Activated CD4-positive, alpha-beta memory T cell treated with anti-CD3 and anti-CD28 coated beads for 36 hours (primary cell): ENCODE results near the gene DRGX. TPM values are rescaled to one million over a fixed set of nuclear protein-coding genes. Genes with fewer than 3 reads are reported as not detected.

Source experiments
- total RNA-seq, 2 experiments: library from RNA; stranded (reverse); gene quantifications; one replicate each; pipeline ENCODE4 v1.2.3, GENCODE V29; 2021

Gene DRGX
- total RNA-seq, 2 experiments from 2014 or later = not detected

Other genes starting within 250 kb of the DRGX start
- 100 to 1,000 TPM; 106 to 108 TPM for gene TMEM273, start 207.7 kb downstream of the DRGX start, total RNA-seq
- not detected for gene C10orf71, start 96.9 kb downstream of the DRGX start, total RNA-seq
- 10 to 100 TPM; 17.5 to 18.8 TPM for gene ERCC6, start 143.0 kb upstream of the DRGX start, total RNA-seq
- not detected for gene SLC18A3, start 214.2 kb upstream of the DRGX start, total RNA-seq
- gene CHAT, start 217.9 kb upstream of the DRGX start, total RNA-seq = not detected